GM18499 (cell line): ENCODE measurements around the gene MACROD2.
"Not testable (repeated sequence)": the region's sequence is repeated elsewhere in the genome, so short reads cannot be mapped to it uniquely, and the experiment has no call there.

Source experiments
- ATAC-seq: cut with Tn5 transposase; IDR thresholded peaks from one replicate; pipeline ENCODE4 v1.9.1; 2021; ENCODE audit warnings: moderate number of reproducible peaks; ENCODE audit not compliant: insufficient read depth, unreplicated experiment

Gene MACROD2

GRCh38 chr20:15077733-15078250, 1082.5 kb downstream of the MACROD2 start:
- no peak for ATAC-seq

DNA sequence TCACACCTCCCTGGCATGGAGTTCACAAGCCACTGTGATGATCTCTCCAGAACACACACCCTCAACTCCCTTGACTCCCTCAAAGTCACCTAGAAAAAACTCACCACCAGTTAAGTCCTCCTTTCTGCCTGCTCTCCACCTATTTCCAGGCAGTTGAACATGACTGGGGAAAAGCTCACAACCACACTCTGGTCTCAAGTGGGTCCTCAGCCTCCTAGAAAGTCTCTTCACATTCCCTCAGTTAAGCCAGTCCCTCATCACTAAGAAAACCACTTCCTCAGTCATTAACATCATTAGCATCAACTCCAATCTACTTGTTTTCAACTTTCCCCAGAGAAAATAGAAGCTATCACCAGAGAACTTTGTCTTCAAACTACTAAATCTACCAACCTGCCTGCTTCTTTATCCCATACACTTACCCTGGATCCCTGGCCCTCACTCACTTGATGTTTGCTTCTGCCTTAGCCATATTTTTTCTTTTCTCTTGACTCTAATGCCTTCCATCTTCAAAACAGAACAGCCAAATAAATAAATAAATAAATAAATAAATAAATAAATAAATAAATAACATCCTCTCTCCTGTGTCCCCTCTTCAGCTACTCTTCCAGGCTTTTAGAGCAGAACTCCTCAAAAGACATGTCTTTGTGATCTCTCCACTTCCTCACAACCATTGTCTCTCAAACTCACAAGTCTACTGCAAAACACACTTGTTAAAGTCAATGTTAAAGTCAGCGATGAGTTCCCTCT, 1084.5 kb downstream of the MACROD2 start:
- ATAC-seq, result no peak

DNA sequence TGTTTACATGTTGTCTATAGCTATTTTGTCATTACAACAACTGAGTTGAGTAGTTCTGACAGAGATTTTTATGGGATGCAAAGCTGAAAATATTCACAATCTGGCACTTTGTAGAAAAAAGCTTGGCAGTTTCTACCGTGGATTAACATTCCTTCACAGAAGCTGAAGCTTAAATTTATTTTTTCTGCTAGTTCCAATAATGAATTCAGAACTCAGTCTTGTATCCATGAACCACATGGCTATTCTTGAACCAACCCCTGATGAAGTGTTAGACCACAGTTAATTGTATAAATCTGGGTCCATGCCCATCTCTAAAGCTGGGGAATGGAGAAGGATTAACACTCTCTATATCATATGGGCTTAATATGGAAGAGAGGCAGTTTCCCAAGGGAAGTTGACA, 1085.9 kb downstream of the MACROD2 start:
- ATAC-seq, result no peak

DNA sequence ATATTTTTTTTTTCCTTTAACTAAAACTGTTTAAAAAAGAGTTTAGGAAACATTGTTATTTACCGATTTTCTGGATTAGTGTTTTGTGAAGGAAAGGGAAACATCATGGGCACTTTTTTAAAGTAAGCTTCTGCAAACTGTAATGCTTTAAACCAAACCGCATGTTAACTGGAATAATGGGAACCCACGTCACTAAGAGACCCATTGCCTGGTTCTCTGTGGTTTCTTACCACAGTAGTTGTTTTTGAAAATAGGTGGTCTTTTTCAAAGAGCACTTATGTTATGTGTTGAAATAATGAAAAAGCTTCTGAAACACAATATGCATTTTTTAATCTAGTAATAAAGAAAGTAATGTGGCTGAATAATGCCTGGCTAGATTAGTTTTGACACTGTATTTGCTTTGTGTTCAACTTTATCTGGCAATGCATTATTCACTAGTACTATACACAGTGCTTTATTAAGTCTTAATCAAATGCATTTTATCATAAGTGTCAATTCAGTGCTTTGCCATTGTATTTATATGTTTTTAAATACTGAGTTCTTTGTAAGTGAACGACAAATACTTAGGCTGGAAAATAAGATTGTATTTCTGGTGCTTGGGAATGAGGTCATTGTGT, 1096.2 kb downstream of the MACROD2 start:
- ATAC-seq, result no peak

DNA sequence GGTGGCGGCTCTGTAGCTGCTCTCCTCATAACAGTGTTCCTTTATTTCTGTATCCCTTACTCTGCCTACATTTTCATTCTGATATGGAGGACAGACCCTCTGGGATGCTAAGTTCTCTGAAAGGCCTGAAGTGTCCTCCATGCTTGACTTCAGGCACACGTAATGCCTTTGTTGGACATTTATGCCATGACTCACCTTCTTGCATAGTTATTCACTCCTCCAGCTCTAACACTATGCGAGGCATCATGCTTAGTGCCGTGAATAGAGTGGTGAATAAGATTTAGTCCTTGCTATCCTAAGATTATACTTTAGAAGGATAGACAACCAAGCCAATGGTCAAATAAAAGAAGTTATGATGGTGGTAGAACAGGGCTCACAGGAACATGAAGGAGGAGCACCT, 1103.0 kb downstream of the MACROD2 start:
- no peak for ATAC-seq

DNA sequence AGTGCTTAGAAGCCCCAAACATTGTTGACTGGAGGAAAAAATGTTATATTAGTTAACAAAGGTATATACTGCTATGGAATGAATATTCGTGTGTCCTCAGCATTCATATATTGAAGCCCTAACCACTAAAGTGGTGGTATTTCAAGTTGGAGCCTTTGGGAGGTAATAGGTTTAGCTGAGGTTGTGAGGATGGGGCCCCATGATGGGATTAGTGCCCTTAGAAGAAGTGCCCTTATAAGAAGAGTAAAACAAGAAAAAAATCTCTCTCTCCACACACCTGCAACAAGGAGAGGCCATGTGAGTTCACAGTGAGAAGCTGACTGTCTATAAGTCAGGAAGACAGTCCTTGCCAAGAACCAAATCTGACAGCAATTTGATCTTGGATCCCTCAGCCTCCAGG, 1103.8 kb downstream of the MACROD2 start:
- no peak for ATAC-seq

GRCh38 chr20:15100506-15101160, 1105.3 kb downstream of the MACROD2 start:
- no peak for ATAC-seq

DNA sequence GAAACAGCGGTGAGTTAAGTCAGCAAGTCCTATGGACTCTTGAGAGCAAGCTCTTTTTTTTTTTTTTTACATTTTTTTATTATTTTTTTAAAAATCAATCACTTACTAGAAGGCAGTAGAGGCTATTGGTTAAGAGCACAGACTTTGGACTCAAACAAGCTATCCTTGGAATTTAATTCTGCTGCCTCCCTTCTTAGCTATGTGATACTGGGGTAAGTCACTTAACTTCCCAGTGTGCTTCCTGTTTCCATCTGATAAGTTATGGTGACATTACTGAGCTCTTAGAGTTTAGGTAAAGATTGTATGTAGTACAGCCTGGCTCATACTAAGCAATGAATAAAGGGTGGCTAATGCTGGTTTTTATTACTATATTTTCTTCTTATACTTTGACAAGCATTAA, 1112.6 kb downstream of the MACROD2 start:
- ATAC-seq, result no peak

GRCh38 chr20:15109494-15109893, 1114.2 kb downstream of the MACROD2 start:
- ATAC-seq, result no peak

GRCh38 chr20:15111654-15112053, 1116.3 kb downstream of the MACROD2 start:
- ATAC-seq, result no peak

DNA sequence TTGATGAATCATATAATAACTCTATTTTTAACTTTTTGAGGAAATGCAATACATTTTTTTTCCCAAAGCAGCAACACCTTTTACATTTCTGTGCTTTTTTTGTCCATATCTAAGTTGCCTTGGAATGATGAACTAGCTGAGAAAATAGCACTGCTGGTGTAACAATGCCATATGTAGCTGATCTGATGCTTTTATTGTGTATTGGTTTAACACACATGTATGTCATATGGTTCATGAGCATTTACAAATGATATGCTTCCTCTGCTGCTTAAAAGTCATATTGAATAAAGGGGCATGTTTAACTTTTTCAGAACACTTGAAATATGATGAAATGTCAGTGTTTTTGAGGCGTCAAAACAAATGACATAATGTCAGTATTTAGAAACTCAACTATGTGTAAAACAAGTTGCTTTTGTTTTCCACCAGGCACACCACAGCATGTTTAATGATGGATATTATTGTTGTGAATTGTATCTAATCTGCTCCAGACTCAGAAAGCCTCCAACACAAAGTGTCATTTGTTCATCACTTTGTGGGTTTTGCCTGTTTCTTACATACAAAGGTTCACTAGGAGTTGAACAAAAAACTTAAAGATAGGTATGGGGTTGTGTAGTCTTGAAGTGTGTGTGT, 1117.9 kb downstream of the MACROD2 start:
- ATAC-seq, result no peak

- no peak for ATAC-seq
Measured at GRCh38 chr20:15119852-15120487, 1124.7 kb downstream of the MACROD2 start.

DNA sequence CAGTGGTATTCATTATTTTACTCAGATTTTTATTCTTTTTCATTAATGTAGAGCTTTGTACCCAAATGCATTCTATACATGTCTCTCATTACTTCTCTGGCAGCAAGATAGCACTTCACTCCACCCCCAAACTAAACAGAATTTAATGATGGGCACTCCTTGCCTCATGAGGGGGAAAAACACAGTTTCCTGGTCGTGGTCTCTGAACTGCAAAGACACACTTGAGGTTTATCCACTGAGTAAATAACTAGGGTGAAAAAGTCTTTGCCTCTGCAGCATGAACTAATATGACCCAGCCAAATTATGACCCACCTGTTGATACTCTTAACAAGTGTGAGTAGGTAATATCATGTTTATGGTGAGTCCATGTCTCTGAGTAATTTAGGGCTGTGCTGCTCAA, 1127.3 kb downstream of the MACROD2 start:
- no peak for ATAC-seq

DNA sequence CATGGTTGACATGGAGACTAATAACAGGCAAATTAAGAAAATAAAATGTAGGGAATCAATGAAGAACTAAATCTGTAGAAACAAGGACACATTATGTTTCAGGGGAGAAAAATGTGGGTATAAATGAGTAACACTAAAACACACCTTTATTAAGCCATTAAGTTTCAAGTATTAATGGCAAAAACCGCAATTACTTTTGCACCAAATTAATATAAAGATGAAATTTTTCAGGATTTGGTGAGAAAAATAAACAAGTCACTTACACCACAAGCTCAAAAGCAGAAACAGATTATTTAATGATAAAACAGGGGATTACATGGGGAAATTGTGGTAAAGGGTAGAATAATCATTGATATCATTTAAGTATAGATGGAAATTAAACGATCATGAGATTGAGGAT, 1135.9 kb downstream of the MACROD2 start:
- ATAC-seq, result no peak

- ATAC-seq, result no peak
Measured at GRCh38 chr20:15138548-15139126, 1143.3 kb downstream of the MACROD2 start.

DNA sequence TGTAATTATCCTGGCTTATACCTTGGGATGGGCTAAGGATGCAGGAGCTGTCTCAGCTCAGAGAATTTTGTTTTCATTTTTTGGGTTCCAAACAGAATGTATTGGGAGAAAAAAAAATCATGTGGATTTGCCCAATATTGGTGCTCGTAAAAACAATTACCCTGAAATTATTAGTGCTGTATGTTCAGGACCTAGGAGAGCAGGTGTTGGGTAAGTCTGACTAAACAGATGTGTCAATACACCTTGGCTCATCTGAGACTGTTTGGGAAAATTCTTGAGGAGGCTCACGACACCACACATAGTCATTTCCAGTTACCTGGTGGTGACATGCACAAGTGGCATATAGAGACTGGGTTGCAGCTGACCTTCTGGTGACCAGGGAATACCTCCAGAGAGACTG, 1144.2 kb downstream of the MACROD2 start:
- no peak for ATAC-seq

- no peak for ATAC-seq
Measured at GRCh38 chr20:15140286-15140685, 1145.0 kb downstream of the MACROD2 start.

- not testable (repeated sequence) for ATAC-seq
Measured at GRCh38 chr20:15140940-15141339, 1145.6 kb downstream of the MACROD2 start.

DNA sequence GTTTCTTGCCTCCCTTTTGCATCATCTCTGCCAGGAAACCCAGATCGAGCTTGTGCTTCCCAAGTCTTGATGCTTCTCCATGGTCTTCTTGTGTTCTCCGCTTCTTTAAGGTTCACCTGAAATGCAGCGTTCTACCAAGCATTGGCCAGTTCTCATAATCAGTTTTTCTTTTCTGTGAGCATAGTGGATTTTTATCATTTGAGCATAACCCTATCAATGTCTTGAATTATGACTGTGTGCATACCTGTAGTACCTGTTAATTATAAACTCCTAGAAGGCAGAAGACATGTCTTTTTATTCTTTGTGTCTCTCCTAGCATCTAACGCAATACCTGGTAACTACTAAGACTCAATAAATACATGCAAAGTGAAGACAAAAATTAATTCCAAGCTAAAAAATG, 1146.5 kb downstream of the MACROD2 start:
- ATAC-seq, result no peak

- no peak for ATAC-seq
Measured at GRCh38 chr20:15143478-15143877, 1148.2 kb downstream of the MACROD2 start.
